Large intestine (tissue), 3 donors: ENCODE data around the gene TC2N. TPM values are rescaled to one million over a fixed set of nuclear protein-coding genes. Genes with fewer than 3 reads are reported as not detected.

Experiments used
- DNase-seq, 2 donors: peaks; one replicate each; pipeline versions ENCODE4 v3.0.0 to v3.0.0-alpha.2; 2013
- H3K27ac ChIP-seq: one replicate; pipeline ENCODE4 v1.5.1; 2013; ENCODE audit warnings: low read length
- H3K27me3 ChIP-seq: 2 replicates; pipeline ENCODE4 v1.6.1; 2013; ENCODE audit warnings: low read length; ENCODE audit not compliant: control insufficient read depth, insufficient read depth
- H3K36me3 ChIP-seq: 2 replicates; pipeline ENCODE4 v1.6.1; 2013; ENCODE audit warnings: low read length; ENCODE audit not compliant: control insufficient read depth, insufficient read depth
- H3K4me1 ChIP-seq: one replicate; pipeline ENCODE4 v1.6.1; 2013; ENCODE audit warnings: low read length; ENCODE audit not compliant: control insufficient read depth, insufficient read depth
- H3K4me3 ChIP-seq: one replicate; pipeline ENCODE4 v1.5.1; 2013; ENCODE audit warnings: low read length
- H3K9me3 ChIP-seq: one replicate; pipeline ENCODE4 v1.6.1; 2013; ENCODE audit warnings: mild to moderate bottlenecking, low read depth, low read length, moderate library complexity; ENCODE audit not compliant: control insufficient read depth
- WGBS: methylation state at CpG from one replicate; pipeline ENCODE4 v1.1.5; 2013; ENCODE audit warnings: low lambda C conversion rate; ENCODE audit not compliant: insufficient coverage; 5-methylcytosine and 5-hydroxymethylcytosine counted together
- polyA plus RNA-seq: library from polyadenylated mRNA; unstranded; fragments of 120-200 nt; gene quantifications from one replicate; pipeline ENCODE4 v1.2.1, GENCODE V29; 2013

TC2N gene
- polyA plus RNA-seq, 1 donor, result 24.6 TPM

- H3K36me3 ChIP-seq, result no peaks in the 10 kb centered on the region
- WGBS, result no CpG with 5 or more reads among the region's 12 CpGs
- DNase-seq, result no peak
- H3K27me3 ChIP-seq, result peaks cover 11% of the 10 kb centered on the region
- H3K27ac ChIP-seq, result peak overlapping the region; percentile 30
- H3K9me3 ChIP-seq, result no peaks in the 10 kb centered on the region
- peak overlapping the region; percentile 80 for H3K4me3 ChIP-seq
- peaks cover 8% of the 10 kb centered on the region for H3K4me1 ChIP-seq
Observed at GRCh38 chr14:91837076-91837475, 30.3 kb downstream of the TC2N start.

GRCh38 chr14:91835920-91836843, 31.2 kb downstream of the TC2N start:
- Histone ChIP-seq H3K27ac (peak overlapping the region; percentile 76), H3K4me3 (peak overlapping the region; percentile 80)

GRCh38 chr14:91835197-91835919, 32.0 kb downstream of the TC2N start:
- no peak for DNase-seq
- peak overlapping the region; percentile 76 for H3K27ac ChIP-seq
- peaks cover 8% of the 10 kb centered on the region for H3K4me1 ChIP-seq
- peaks cover 11% of the 10 kb centered on the region for H3K27me3 ChIP-seq
- no peaks in the 10 kb centered on the region for H3K9me3 ChIP-seq
- WGBS, result no CpG with 5 or more reads among the region's 19 CpGs
- no peaks in the 10 kb centered on the region for H3K36me3 ChIP-seq
- H3K4me3 ChIP-seq, result peak overlapping the region; percentile 80

More at GRCh38 chr14:91835920-91836843, 31.2 kb downstream of the TC2N start:
- peak; percentile 86 to 91 for DNase-seq
- 0% methylated on average over 1 of the region's 84 CpGs for WGBS
- Histone ChIP-seq H3K36me3 (no peaks in the 10 kb centered on the region), H3K4me1 (peaks cover 8% of the 10 kb centered on the region), H3K27me3 (peaks cover 11% of the 10 kb centered on the region), H3K9me3 (no peaks in the 10 kb centered on the region)

DNA sequence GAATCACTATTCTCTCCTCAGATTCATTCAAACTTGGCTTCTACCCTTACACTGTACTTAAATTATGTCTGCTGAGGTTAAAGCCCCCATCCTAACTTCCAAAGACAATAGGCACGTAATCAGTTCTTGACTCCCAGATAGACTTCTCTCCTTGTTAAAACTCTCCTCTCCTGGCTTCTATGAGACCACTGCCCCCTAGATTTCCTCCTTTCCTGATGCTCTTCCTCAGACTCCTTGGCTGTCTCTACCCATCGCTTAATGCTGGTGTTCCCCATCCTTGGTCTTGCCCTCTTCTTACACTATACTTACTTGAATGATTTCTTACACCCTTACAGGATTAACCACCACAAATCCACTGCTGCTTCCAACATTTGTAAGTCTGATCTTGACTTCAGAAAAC, 32.8 kb downstream of the TC2N start:
- DNase-seq, result peak in 1 of 2 donors; percentile 17
- no peak overlapping the region for H3K4me3 ChIP-seq
- no peaks in the 10 kb centered on the region for H3K9me3 ChIP-seq
- no peaks in the 10 kb centered on the region for H3K36me3 ChIP-seq
- H3K27ac ChIP-seq, result no peak overlapping the region
- WGBS, result 60% methylated on average over 1 of the region's 2 CpGs
- H3K4me1 ChIP-seq, result peaks cover 8% of the 10 kb centered on the region
- peaks cover 11% of the 10 kb centered on the region for H3K27me3 ChIP-seq

DNA sequence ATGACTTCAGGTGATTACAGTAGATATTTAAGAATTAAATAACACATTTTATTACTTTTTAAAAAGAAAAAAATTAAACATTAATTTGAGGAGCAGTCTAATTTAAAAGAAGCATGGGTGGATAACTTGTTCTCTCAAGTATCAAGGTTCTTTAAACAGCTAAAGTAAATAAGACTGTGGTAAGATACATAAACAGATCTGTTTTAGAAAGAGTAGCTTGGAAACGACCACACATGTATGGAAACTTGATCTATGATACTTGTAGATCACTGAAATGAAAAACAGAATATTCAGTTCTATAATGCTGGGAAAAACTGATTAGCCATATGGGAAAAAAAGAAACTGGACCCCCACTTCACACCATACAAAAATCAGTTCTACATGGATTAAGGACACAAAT, 36.0 kb downstream of the TC2N start:
- no peaks in the 10 kb centered on the region for H3K4me1 ChIP-seq
- no peak overlapping the region for H3K27ac ChIP-seq
- peaks cover 7% of the 10 kb centered on the region for H3K27me3 ChIP-seq
- no peaks in the 10 kb centered on the region for H3K36me3 ChIP-seq
- peaks cover 5% of the 10 kb centered on the region for H3K9me3 ChIP-seq
- DNase-seq, result no peak
- WGBS, result 0% methylated on average over 1 of the region's 1 CpG
- no peak overlapping the region for H3K4me3 ChIP-seq

DNA sequence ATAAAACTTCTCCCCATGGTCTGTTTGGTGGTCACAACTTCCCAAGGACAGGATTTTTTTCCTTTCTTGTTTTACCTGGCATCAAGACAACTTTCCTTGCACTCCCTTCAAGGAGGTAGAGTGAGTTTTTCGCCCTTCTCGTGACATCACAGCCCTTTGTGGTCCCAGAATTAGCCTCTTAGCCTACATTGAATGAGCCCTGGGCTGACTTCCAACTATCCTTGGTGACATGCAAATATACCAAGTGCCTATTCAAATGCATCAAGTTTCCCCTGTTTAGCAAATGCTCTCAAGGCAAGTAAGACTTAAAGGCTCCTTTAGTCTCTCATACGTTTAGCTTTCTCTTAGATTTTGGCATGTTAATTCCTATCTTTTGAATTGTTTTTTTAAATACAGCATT, 36.6 kb downstream of the TC2N start:
- Histone ChIP-seq H3K36me3 (no peaks in the 10 kb centered on the region), H3K9me3 (peaks cover 5% of the 10 kb centered on the region), H3K27me3 (peaks cover 4% of the 10 kb centered on the region), H3K4me3 (no peak overlapping the region), H3K27ac (no peak overlapping the region), H3K4me1 (no peaks in the 10 kb centered on the region)
- 36% methylated on average over 1 of the region's 3 CpGs for WGBS
- DNase-seq, result no peak

DNA sequence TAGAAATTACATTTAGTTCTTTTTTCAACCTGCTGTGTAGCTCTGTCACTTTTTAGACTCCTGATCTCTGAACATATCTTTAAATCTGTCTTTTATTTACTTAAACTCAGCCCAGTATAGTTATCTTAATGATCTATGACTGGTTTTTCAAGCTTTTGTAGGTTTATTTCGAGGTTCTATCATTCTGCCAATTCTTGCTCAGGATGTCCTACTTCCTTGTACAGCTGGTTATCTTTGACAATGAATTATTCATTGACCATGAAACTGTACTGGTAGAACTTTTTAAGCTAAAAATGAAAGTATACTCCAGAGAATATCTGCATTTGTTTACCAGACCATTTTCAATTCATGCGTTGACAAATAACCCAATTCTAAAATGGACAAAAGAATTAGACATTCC, 37.8 kb downstream of the TC2N start:
- Histone ChIP-seq H3K27ac (no peak overlapping the region), H3K4me1 (no peaks in the 10 kb centered on the region), H3K36me3 (no peaks in the 10 kb centered on the region), H3K27me3 (peaks cover under 1% of the 10 kb centered on the region), H3K4me3 (no peak overlapping the region), H3K9me3 (peaks cover 5% of the 10 kb centered on the region)
- no CpG with 5 or more reads among the region's 2 CpGs for WGBS
- DNase-seq, result no peak

- H3K4me1 ChIP-seq, result no peaks in the 10 kb centered on the region
- peaks cover 5% of the 10 kb centered on the region for H3K9me3 ChIP-seq
- H3K27me3 ChIP-seq, result no peaks in the 10 kb centered on the region
- DNase-seq, result no peak
- no peak overlapping the region for H3K4me3 ChIP-seq
- no peaks in the 10 kb centered on the region for H3K36me3 ChIP-seq
- WGBS, result 100% methylated on average over 1 of the region's 1 CpG
- H3K27ac ChIP-seq, result no peak overlapping the region
Observed at GRCh38 chr14:91827746-91828145, 39.6 kb downstream of the TC2N start.

DNA sequence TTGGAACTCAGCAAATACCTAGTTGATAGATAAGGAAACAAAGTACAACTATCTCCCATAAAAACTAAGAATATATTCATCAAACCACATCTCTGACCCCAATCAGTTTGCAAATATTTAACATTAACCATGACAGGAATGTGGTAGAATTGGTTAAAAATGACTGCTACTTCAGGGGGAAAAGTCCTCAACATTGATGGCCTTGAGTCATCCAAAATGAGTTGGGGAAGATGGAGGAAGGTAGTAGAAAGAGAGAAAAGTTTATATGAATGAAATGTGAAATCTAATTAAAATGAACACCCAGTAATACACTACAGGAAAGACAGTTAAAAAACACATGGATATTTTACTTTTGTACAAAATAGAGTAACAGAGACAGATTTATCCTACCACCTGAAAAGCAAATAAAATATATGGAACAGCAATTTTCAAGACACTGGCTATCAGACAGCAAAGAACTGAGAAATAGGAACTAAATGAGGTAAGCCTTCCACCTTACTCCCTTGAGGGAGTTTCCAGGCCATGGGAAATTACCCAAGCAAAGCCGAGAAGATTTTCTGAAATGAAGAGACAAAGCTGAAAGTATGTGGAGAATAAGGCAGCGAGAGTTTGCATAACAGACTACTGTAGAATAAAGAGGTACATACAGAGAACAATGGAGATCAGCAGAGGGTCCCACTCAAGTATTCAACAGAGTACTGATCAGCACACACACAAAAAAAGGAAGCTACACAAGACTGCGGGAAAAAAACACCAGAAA, 49.6 kb downstream of the TC2N start:
- Histone ChIP-seq H3K27ac (no peak overlapping the region), H3K36me3 (peaks cover 2% of the 10 kb centered on the region), H3K4me1 (no peaks in the 10 kb centered on the region), H3K9me3 (peaks cover 15% of the 10 kb centered on the region), H3K27me3 (no peaks in the 10 kb centered on the region), H3K4me3 (no peak overlapping the region)
- WGBS, result 100% methylated on average over 1 of the region's 3 CpGs
- no peak for DNase-seq

DNA sequence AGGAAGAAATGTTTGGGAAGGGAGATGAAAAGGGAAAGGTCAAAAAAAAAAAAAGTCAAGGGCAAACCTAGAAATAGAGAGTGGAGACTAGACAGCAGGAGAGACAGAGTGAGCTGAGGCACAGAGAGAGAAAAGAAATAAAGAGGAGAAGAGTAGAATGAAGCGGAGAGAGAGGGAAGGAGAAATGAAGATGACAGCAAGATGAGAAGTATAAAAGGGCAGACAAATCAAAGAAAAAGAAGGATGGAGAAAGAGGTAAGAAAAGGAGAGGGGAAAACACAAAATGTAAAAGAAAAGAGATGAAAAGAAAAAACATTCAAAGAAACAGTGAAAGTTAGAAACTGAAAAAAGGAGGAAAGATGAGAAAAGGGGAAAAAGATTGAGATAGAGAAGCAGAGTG, 53.0 kb downstream of the TC2N start:
- Histone ChIP-seq H3K27ac (no peak overlapping the region), H3K36me3 (peaks cover 13% of the 10 kb centered on the region), H3K27me3 (no peaks in the 10 kb centered on the region), H3K4me3 (no peak overlapping the region), H3K4me1 (no peaks in the 10 kb centered on the region), H3K9me3 (peaks cover 8% of the 10 kb centered on the region)
- 100% methylated on average over 1 of the region's 1 CpG for WGBS
- no peak for DNase-seq
